HepG2 (cell line): ENCODE results near the gene MRPS25. TPM values are rescaled to one million over a fixed set of nuclear protein-coding genes. Genes with fewer than 3 reads are reported as not detected.

ENCODE experiments used
- DPF2 ChIP-seq: sonication (generic); formaldehyde crosslinking; IDR thresholded peaks from 2 replicates; pipeline ENCODE4 v1.4.0; 2020; ENCODE audit warnings: mild to moderate bottlenecking, low read depth, missing genetic modification reagents, borderline replicate concordance
- ELF1 ChIP-seq: sonication (generic); formaldehyde crosslinking; IDR thresholded peaks from 2 replicates; pipeline ENCODE4 v1.4.0; 2020; ENCODE audit warnings: missing genetic modification reagents
- HNRNPL ChIP-seq: fragments of 200-400 bp; formaldehyde crosslinking; IDR thresholded peaks from 2 replicates; pipeline ENCODE4 v1.6.1; 2017; ENCODE audit warnings: mild to moderate bottlenecking, low read depth, low read length
- MAZ ChIP-seq, 2 experiments: sonication (generic) in 1 of 2; formaldehyde crosslinking in 1 of 2; IDR thresholded peaks; 2 replicates each; pipeline versions ENCODE4 v1.5.0 to v1.6.1; 2012 to 2020; ENCODE audit warnings: low read depth in 2 of 2, mild to moderate bottlenecking in 2 of 2, borderline replicate concordance in 1 of 2, improper control_type of control experiment in 1 of 2, low read length in 1 of 2, missing genetic modification reagents in 1 of 2, moderate library complexity in 1 of 2
- MEF2D ChIP-seq: sonication (generic); formaldehyde crosslinking; IDR thresholded peaks from 2 replicates; pipeline ENCODE4 v1.5.1; 2020; ENCODE audit warnings: mild to moderate bottlenecking, missing genetic modification reagents
- MTF1 ChIP-seq: sonication (generic); formaldehyde crosslinking; IDR thresholded peaks from 2 replicates; pipeline ENCODE4 v1.5.0; 2020; ENCODE audit warnings: missing genetic modification reagents
- NR2C2 ChIP-seq: sonication (generic); formaldehyde crosslinking; IDR thresholded peaks from 2 replicates; pipeline ENCODE4 v1.4.0; 2020; ENCODE audit warnings: missing genetic modification reagents, mild to moderate bottlenecking, moderate library complexity, borderline replicate concordance
- PCBP1 ChIP-seq: fragments of 200-400 bp; formaldehyde crosslinking; IDR thresholded peaks from 2 replicates; pipeline ENCODE4 v1.6.1; 2017; ENCODE audit warnings: mild to moderate bottlenecking, low read depth, low read length, borderline replicate concordance
- POGZ ChIP-seq: sonication (generic); formaldehyde crosslinking; IDR thresholded peaks from 2 replicates; pipeline ENCODE4 v1.4.0; 2020; ENCODE audit warnings: mild to moderate bottlenecking, missing genetic modification reagents
- ZFP36L1 ChIP-seq: sonication (generic); formaldehyde crosslinking; IDR thresholded peaks from 2 replicates; pipeline ENCODE4 v1.8.0; 2022; ENCODE audit warnings: mild to moderate bottlenecking, missing genetic modification reagents, moderate library complexity
- ZFP41 ChIP-seq: sonication (generic); formaldehyde crosslinking; IDR thresholded peaks from 2 replicates; pipeline ENCODE4 v1.4.0; 2020; ENCODE audit warnings: mild to moderate bottlenecking, missing genetic modification reagents, borderline replicate concordance
- ZFP82 ChIP-seq: sonication (generic); formaldehyde crosslinking; IDR thresholded peaks from 2 replicates; pipeline ENCODE4 v1.5.1; 2020; ENCODE audit warnings: mild to moderate bottlenecking, missing genetic modification reagents, borderline replicate concordance
- ZNF501 ChIP-seq: sonication (generic); formaldehyde crosslinking; IDR thresholded peaks from 2 replicates; pipeline ENCODE4 v1.5.1; 2020; ENCODE audit warnings: mild to moderate bottlenecking, moderate library complexity, missing genetic modification reagents
- ZNF615 ChIP-seq: sonication (generic); formaldehyde crosslinking; IDR thresholded peaks from 2 replicates; pipeline ENCODE4 v1.5.0; 2020; ENCODE audit warnings: mild to moderate bottlenecking, missing genetic modification reagents, borderline replicate concordance
- ZNF780A ChIP-seq: sonication (generic); formaldehyde crosslinking; IDR thresholded peaks from 2 replicates; pipeline ENCODE4 v1.8.0; 2022; ENCODE audit warnings: mild to moderate bottlenecking, missing genetic modification reagents, moderate library complexity
- ZSCAN12 ChIP-seq: sonication (generic); formaldehyde crosslinking; IDR thresholded peaks from 2 replicates; pipeline ENCODE4 v1.9.0; 2021; ENCODE audit warnings: mild to moderate bottlenecking, missing genetic modification reagents
- polyA plus RNA-seq, 8 experiments: library from polyadenylated mRNA; depleted of rRNA in 3 of 8; stranded (reverse) in 7 of 8; unstranded in 1 of 8; fragments of >200 nt; fragmentation: Illumina TruSeq in 4 of 8; extraction: Trizol in 4 of 8; gene quantifications; 2 replicates each; pipeline versions ENCODE4 v1.2.1 to v1.2.3, GENCODE V29; 2011 to 2016; ENCODE audit warnings: low read depth in 4 of 8, missing spikeins in 1 of 8, mixed read lengths in 1 of 8; ENCODE audit not compliant: insufficient read depth in 1 of 8
- total RNA-seq, 5 experiments: library from RNA; depleted of rRNA; stranded (reverse); fragments of >200 nt; fragmentation: Illumina TruSeq; extraction: Trizol; gene quantifications; 2 replicates each; pipeline ENCODE4 v1.2.3, GENCODE V29; 2016; ENCODE audit warnings: low read depth in 1 of 5
- TF ChIP-seq, protein P1 (sequence below): sonication (generic); formaldehyde crosslinking; IDR thresholded peaks from 2 replicates; pipeline ENCODE4 v1.4.0; 2020; ENCODE audit warnings: missing genetic modification reagents
- TF ChIP-seq, protein P2 (sequence below): sonication (generic); formaldehyde crosslinking; IDR thresholded peaks from 2 replicates; pipeline ENCODE4 v1.9.0; 2022; ENCODE audit warnings: low read depth, missing genetic modification reagents

The MRPS25 gene
- total and polyA plus RNA-seq, 2 of the 13 experiments (the other 11 are each of a cell fraction or from before 2014, with no cell fraction given): 60.1 to 74.3 TPM

DNA sequence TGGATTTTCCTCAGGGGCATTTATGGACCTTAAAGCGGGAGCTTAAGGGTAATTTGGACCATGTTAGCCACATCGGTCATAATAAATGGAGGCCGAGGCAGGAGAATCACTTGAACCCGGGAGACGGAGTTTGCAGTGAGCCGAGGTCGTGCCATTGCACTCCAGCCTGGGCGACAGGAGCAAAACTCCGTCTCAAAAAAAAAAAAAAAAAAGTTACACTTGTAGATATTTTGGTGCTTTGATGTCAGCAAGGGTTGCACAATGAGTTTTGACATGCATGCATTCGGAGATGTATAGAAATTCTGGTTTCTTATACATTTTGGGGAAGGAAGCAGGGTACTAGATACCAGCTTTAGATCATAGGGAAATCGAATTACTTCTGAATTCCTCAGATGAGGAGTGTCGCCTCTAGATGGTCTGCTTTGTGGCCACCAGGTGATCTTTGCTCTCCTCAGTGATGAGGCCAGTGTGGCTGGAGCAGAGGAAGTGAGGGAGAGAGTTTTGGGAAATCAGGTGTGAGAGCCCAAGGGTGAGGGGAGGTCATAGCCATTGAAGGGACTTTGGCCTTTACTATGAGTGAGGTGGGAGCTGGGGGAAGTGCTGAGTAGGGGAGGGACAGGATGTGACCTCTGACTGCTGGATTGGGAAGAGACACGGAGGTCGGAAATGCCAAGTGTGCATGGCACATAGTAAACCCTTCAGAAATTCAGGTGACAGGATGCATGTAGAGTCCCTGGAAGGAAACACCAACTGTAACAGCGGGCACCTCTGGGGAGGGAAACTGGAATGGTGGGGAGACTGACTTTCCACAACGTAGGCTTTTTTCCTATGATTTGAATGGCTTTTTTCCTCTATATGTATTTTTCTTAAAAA is 42.2 kb upstream of the MRPS25 start (continued):
- 0 out of 2 replicates have a peak, but pooled peaks have one; percentile 14 for TF ChIP-seq MAZ (IDR thresholded peaks at IDR 0.05; ENCODE audit: borderline replicate concordance, low read depth, low read length)
- TF ChIP-seq MAZ (CRISPR knock-in tag; IDR thresholded peaks at IDR 0.05; ENCODE audit: low read depth): 0 out of 2 replicates have a peak, but pooled peaks have one; percentile 20
- 0 out of 2 replicates have a peak, but pooled peaks have one; percentile 15 for TF ChIP-seq ELF1 (CRISPR knock-in tag)
- TF ChIP-seq, protein P1, sequence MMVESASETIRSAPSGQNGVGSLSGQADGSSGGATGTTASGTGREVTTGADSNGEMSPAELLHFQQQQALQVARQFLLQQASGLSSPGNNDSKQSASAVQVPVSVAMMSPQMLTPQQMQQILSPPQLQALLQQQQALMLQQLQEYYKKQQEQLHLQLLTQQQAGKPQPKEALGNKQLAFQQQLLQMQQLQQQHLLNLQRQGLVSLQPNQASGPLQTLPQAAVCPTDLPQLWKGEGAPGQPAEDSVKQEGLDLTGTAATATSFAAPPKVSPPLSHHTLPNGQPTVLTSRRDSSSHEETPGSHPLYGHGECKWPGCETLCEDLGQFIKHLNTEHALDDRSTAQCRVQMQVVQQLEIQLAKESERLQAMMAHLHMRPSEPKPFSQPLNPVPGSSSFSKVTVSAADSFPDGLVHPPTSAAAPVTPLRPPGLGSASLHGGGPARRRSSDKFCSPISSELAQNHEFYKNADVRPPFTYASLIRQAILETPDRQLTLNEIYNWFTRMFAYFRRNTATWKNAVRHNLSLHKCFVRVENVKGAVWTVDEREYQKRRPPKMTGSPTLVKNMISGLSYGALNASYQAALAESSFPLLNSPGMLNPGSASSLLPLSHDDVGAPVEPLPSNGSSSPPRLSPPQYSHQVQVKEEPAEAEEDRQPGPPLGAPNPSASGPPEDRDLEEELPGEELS: peak; percentile 71; the same call in 1 of the 2 replicates
- peak; percentile 51; the same call in 1 of the 2 replicates for TF ChIP-seq POGZ (CRISPR knock-in tag)
- no peak; the same call in 1 of the 2 replicates for TF ChIP-seq ZFP82
- no peak for TF ChIP-seq ZNF780A
- TF ChIP-seq ZSCAN12 (CRISPR knock-in tag): no peak
- TF ChIP-seq ZFP41 (CRISPR knock-in tag): no peak
- TF ChIP-seq DPF2: peak; percentile 79
- no peak for TF ChIP-seq ZNF615 (CRISPR knock-in tag)
- peak; percentile 46; the same call in 1 of the 2 replicates for TF ChIP-seq ZNF501 (CRISPR knock-in tag)
- TF ChIP-seq, protein P2, sequence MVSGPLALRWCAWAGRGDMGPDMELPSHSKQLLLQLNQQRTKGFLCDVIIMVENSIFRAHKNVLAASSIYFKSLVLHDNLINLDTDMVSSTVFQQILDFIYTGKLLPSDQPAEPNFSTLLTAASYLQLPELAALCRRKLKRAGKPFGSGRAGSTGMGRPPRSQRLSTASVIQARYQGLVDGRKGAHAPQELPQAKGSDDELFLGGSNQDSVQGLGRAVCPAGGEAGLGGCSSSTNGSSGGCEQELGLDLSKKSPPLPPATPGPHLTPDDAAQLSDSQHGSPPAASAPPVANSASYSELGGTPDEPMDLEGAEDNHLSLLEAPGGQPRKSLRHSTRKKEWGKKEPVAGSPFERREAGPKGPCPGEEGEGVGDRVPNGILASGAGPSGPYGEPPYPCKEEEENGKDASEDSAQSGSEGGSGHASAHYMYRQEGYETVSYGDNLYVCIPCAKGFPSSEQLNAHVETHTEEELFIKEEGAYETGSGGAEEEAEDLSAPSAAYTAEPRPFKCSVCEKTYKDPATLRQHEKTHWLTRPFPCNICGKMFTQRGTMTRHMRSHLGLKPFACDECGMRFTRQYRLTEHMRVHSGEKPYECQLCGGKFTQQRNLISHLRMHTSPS (CRISPR knock-in tag): peak; percentile 80
- TF ChIP-seq PCBP1: no peak
- peak; percentile 82 for TF ChIP-seq NR2C2 (CRISPR knock-in tag)
- no peak for TF ChIP-seq ZFP36L1 (CRISPR knock-in tag)
- TF ChIP-seq MTF1 (CRISPR knock-in tag): no peak
- no peak for TF ChIP-seq HNRNPL
- TF ChIP-seq MEF2D (CRISPR knock-in tag): peak; percentile 76
